ENCODE results near the gene ING5.

The ING5 gene

GRCh38 chr2:241665731-241666440 lies 36.0 kb upstream of the ING5 start:
- Histone ChIP-seq H3K27me3 (ENCODE audit: control insufficient read depth, insufficient read depth, low read length) (no peaks in the 10 kb centered on the region), H3K9ac (ENCODE audit: low read length) (no peak overlapping the region), H3K4me1 (ENCODE audit: control insufficient read depth, insufficient read depth, low read length) (no peaks in the 10 kb centered on the region), H3K36me3 (ENCODE audit: control insufficient read depth, insufficient read depth, low read length) (peaks cover 28% of the 10 kb centered on the region), H3K27ac (ENCODE audit: low read depth, low read length) (no peak overlapping the region), H3K4me3 (ENCODE audit: low read length) (no peak overlapping the region)

- Histone ChIP-seq H3K27ac (ENCODE audit: low read depth, low read length) (no peak overlapping the region), H3K27me3 (ENCODE audit: control insufficient read depth, insufficient read depth, low read length) (no peaks in the 10 kb centered on the region), H3K9ac (ENCODE audit: low read length) (no peak overlapping the region), H3K36me3 (ENCODE audit: control insufficient read depth, insufficient read depth, low read length) (peaks cover 33% of the 10 kb centered on the region), H3K4me3 (ENCODE audit: low read length) (no peak overlapping the region), H3K4me1 (ENCODE audit: control insufficient read depth, insufficient read depth, low read length) (no peaks in the 10 kb centered on the region)
Measured at GRCh38 chr2:241666627-241667400, 35.0 kb upstream of the ING5 start.

- Histone ChIP-seq H3K36me3 (ENCODE audit: control insufficient read depth, insufficient read depth, low read length) (peaks cover 44% of the 10 kb centered on the region), H3K27me3 (ENCODE audit: control insufficient read depth, insufficient read depth, low read length) (no peaks in the 10 kb centered on the region), H3K9ac (ENCODE audit: low read length) (no peak overlapping the region), H3K27ac (ENCODE audit: low read depth, low read length) (no peak overlapping the region), H3K4me3 (ENCODE audit: low read length) (no peak overlapping the region), H3K4me1 (ENCODE audit: control insufficient read depth, insufficient read depth, low read length) (no peaks in the 10 kb centered on the region)
Measured at GRCh38 chr2:241668354-241668753, 33.5 kb upstream of the ING5 start.

- no peaks in the 10 kb centered on the region for H3K27me3 ChIP-seq (ENCODE audit: control insufficient read depth, insufficient read depth, low read length)
- no peak overlapping the region for H3K4me3 ChIP-seq (ENCODE audit: low read length)
- H3K4me1 ChIP-seq (ENCODE audit: control insufficient read depth, insufficient read depth, low read length), result no peaks in the 10 kb centered on the region
- H3K27ac ChIP-seq (ENCODE audit: low read depth, low read length), result no peak overlapping the region
- H3K9ac ChIP-seq (ENCODE audit: low read length), result no peak overlapping the region
- H3K36me3 ChIP-seq (ENCODE audit: control insufficient read depth, insufficient read depth, low read length), result peaks cover 44% of the 10 kb centered on the region
Measured at GRCh38 chr2:241668839-241669238, 33.0 kb upstream of the ING5 start.

GRCh38 chr2:241670333-241671110 lies 31.3 kb upstream of the ING5 start:
- H3K4me1 ChIP-seq (ENCODE audit: control insufficient read depth, insufficient read depth, low read length), result no peaks in the 10 kb centered on the region
- no peak overlapping the region for H3K4me3 ChIP-seq (ENCODE audit: low read length)
- H3K27me3 ChIP-seq (ENCODE audit: control insufficient read depth, insufficient read depth, low read length), result no peaks in the 10 kb centered on the region
- no peak overlapping the region for H3K27ac ChIP-seq (ENCODE audit: low read depth, low read length)
- no peak overlapping the region for H3K9ac ChIP-seq (ENCODE audit: low read length)
- H3K36me3 ChIP-seq (ENCODE audit: control insufficient read depth, insufficient read depth, low read length), result peaks cover 48% of the 10 kb centered on the region

- no peak overlapping the region for H3K27ac ChIP-seq (ENCODE audit: low read depth, low read length)
- H3K9ac ChIP-seq (ENCODE audit: low read length), result no peak overlapping the region
- H3K27me3 ChIP-seq (ENCODE audit: control insufficient read depth, insufficient read depth, low read length), result no peaks in the 10 kb centered on the region
- no peak overlapping the region for H3K4me3 ChIP-seq (ENCODE audit: low read length)
- H3K36me3 ChIP-seq (ENCODE audit: control insufficient read depth, insufficient read depth, low read length), result peaks cover 47% of the 10 kb centered on the region
- H3K4me1 ChIP-seq (ENCODE audit: control insufficient read depth, insufficient read depth, low read length), result no peaks in the 10 kb centered on the region
Measured at GRCh38 chr2:241671457-241672240, 30.2 kb upstream of the ING5 start.

- Histone ChIP-seq H3K4me3 (ENCODE audit: low read length) (no peak overlapping the region), H3K27me3 (ENCODE audit: control insufficient read depth, insufficient read depth, low read length) (no peaks in the 10 kb centered on the region), H3K36me3 (ENCODE audit: control insufficient read depth, insufficient read depth, low read length) (peaks cover 46% of the 10 kb centered on the region), H3K9ac (ENCODE audit: low read length) (no peak overlapping the region), H3K27ac (ENCODE audit: low read depth, low read length) (no peak overlapping the region), H3K4me1 (ENCODE audit: control insufficient read depth, insufficient read depth, low read length) (no peaks in the 10 kb centered on the region)
Measured at GRCh38 chr2:241672243-241673188, 29.3 kb upstream of the ING5 start.

GRCh38 chr2:241673189-241673663 lies 28.6 kb upstream of the ING5 start:
- no peak overlapping the region for H3K27ac ChIP-seq (ENCODE audit: low read depth, low read length)
- peaks cover 41% of the 10 kb centered on the region for H3K36me3 ChIP-seq (ENCODE audit: control insufficient read depth, insufficient read depth, low read length)
- no peak overlapping the region for H3K9ac ChIP-seq (ENCODE audit: low read length)

GRCh38 chr2:241673797-241674725 lies 27.8 kb upstream of the ING5 start:
- no peaks in the 10 kb centered on the region for H3K27me3 ChIP-seq (ENCODE audit: control insufficient read depth, insufficient read depth, low read length)
- peaks cover 36% of the 10 kb centered on the region for H3K36me3 ChIP-seq (ENCODE audit: control insufficient read depth, insufficient read depth, low read length)
- no peaks in the 10 kb centered on the region for H3K4me1 ChIP-seq (ENCODE audit: control insufficient read depth, insufficient read depth, low read length)
- H3K27ac ChIP-seq (ENCODE audit: low read depth, low read length), result peak overlapping the region; percentile 51
- H3K9ac ChIP-seq (ENCODE audit: low read length), result no peak overlapping the region
- H3K4me3 ChIP-seq (ENCODE audit: low read length), result no peak overlapping the region

More at GRCh38 chr2:241673189-241673663, 28.6 kb upstream of the ING5 start:
- Histone ChIP-seq H3K4me3 (ENCODE audit: low read length) (no peak overlapping the region), H3K27me3 (ENCODE audit: control insufficient read depth, insufficient read depth, low read length) (no peaks in the 10 kb centered on the region), H3K4me1 (ENCODE audit: control insufficient read depth, insufficient read depth, low read length) (no peaks in the 10 kb centered on the region)

GRCh38 chr2:241675885-241676284 lies 26.0 kb upstream of the ING5 start:
- no peaks in the 10 kb centered on the region for H3K4me1 ChIP-seq (ENCODE audit: control insufficient read depth, insufficient read depth, low read length)
- H3K27ac ChIP-seq (ENCODE audit: low read depth, low read length), result no peak overlapping the region
- H3K36me3 ChIP-seq (ENCODE audit: control insufficient read depth, insufficient read depth, low read length), result peaks cover 31% of the 10 kb centered on the region
- no peak overlapping the region for H3K4me3 ChIP-seq (ENCODE audit: low read length)
- H3K27me3 ChIP-seq (ENCODE audit: control insufficient read depth, insufficient read depth, low read length), result no peaks in the 10 kb centered on the region
- H3K9ac ChIP-seq (ENCODE audit: low read length), result no peak overlapping the region

Measured in rectal smooth muscle tissue (tissue), 1 donor.